Hematopoietic multipotent progenitor cell (in vitro differentiated cells): ENCODE data around the gene FAM13A. TPM values are rescaled to one million over a fixed set of nuclear protein-coding genes. Genes with fewer than 3 reads are reported as not detected.
A peak's percentile ranks its signal among the peaks of the same experiment; 100 is the strongest.
"Not testable (repeated sequence)": the region's sequence is repeated elsewhere in the genome, so short reads cannot be mapped to it uniquely, and the experiment has no call there.

Source experiments
- DNase-seq, 3 donors: peaks; one replicate each; pipeline ENCODE4 v3.0.0-alpha.2; 2011 to 2015; ENCODE audit warnings: low read depth in 2 of 3, low spot score in 2 of 3
- total RNA-seq: library from RNA; depleted of rRNA; stranded (reverse); fragments of >200 nt; gene quantifications from one replicate; pipeline ENCODE4 v1.2.3, GENCODE V29; 2012

Gene FAM13A
- total RNA-seq, 1 donor = 8.6 TPM

- peak in 1 of 3 donors; percentile 4 for DNase-seq
Observed at GRCh38 chr4:89000844-89001360, 56.1 kb downstream of the FAM13A start.

GRCh38 chr4:89000382-89000781 lies 56.6 kb downstream of the FAM13A start:
- no peak for DNase-seq

GRCh38 chr4:88999392-88999930 lies 57.5 kb downstream of the FAM13A start:
- DNase-seq = no peak

GRCh38 chr4:88998891-88999290 lies 58.1 kb downstream of the FAM13A start:
- DNase-seq = no peak

- DNase-seq = no peak
Observed at GRCh38 chr4:88998001-88998400, 59.0 kb downstream of the FAM13A start.

- peak in 1 of 3 donors; percentile 1 for DNase-seq
Observed at GRCh38 chr4:88995874-88996273, 61.1 kb downstream of the FAM13A start.

GRCh38 chr4:88995257-88995656 lies 61.7 kb downstream of the FAM13A start:
- not testable (repeated sequence) for DNase-seq

GRCh38 chr4:88993246-88993645 lies 63.7 kb downstream of the FAM13A start:
- DNase-seq = no peak

GRCh38 chr4:88991746-88992145 lies 65.2 kb downstream of the FAM13A start:
- no peak for DNase-seq

GRCh38 chr4:88989990-88990389 lies 67.0 kb downstream of the FAM13A start:
- no peak for DNase-seq

- DNase-seq = no peak
Observed at GRCh38 chr4:88985088-88985773, 71.8 kb downstream of the FAM13A start.

GRCh38 chr4:88982757-88983156 lies 74.2 kb downstream of the FAM13A start:
- DNase-seq = no peak

GRCh38 chr4:88981993-88982392 lies 75.0 kb downstream of the FAM13A start:
- DNase-seq = no peak

- DNase-seq = no peak
Observed at GRCh38 chr4:88981556-88981955, 75.4 kb downstream of the FAM13A start.

GRCh38 chr4:88979276-88979675 lies 77.7 kb downstream of the FAM13A start:
- no peak for DNase-seq

GRCh38 chr4:88976775-88977035 lies 80.3 kb downstream of the FAM13A start:
- no peak for DNase-seq

GRCh38 chr4:88975958-88976774 lies 80.8 kb downstream of the FAM13A start:
- no peak for DNase-seq

GRCh38 chr4:88971536-88971935 lies 85.4 kb downstream of the FAM13A start:
- no peak for DNase-seq

- no peak for DNase-seq
Observed at GRCh38 chr4:88969746-88970145, 87.2 kb downstream of the FAM13A start.

GRCh38 chr4:88969271-88969670 lies 87.7 kb downstream of the FAM13A start:
- no peak for DNase-seq

- no peak for DNase-seq
Observed at GRCh38 chr4:88967883-88968331, 89.1 kb downstream of the FAM13A start.

- no peak for DNase-seq
Observed at GRCh38 chr4:88965053-88965452, 91.9 kb downstream of the FAM13A start.
